Neutrophil (primary cell): ENCODE measurements around the gene CACNA1E.

Experiments used
- H3K27ac ChIP-seq: fragments of 200-600 bp; sonication (generic); 2 replicates; pipeline ENCODE4 v1.5.1; 2016; ENCODE audit warnings: mild to moderate bottlenecking, moderate library complexity
- H3K27me3 ChIP-seq: fragments of 200-600 bp; sonication (generic); 2 replicates; pipeline ENCODE4 v1.6.0; 2016; ENCODE audit warnings: mild to moderate bottlenecking
- H3K36me3 ChIP-seq: fragments of 200-600 bp; sonication (generic); 2 replicates; pipeline ENCODE4 v1.5.1; 2017
- H3K4me1 ChIP-seq, 2 experiments: fragments of 200-600 bp in 1 of 2; sonication (generic) in 1 of 2; 1 replicate in 1 of 2; 2 replicates in 1 of 2; pipeline versions ENCODE4 v1.5.1 to v1.6.1; 2013 to 2016; ENCODE audit warnings: low read depth in 1 of 2, low read length in 1 of 2, mild to moderate bottlenecking in 1 of 2, moderate library complexity in 1 of 2; ENCODE audit not compliant: control insufficient read depth in 1 of 2, insufficient read depth in 1 of 2
- H3K4me3 ChIP-seq, 2 experiments: fragments of 200-600 bp in 1 of 2; sonication (generic) in 1 of 2; 1 replicate in 1 of 2; 2 replicates in 1 of 2; pipeline ENCODE4 v1.5.1; 2013 to 2016; ENCODE audit warnings: low read depth in 1 of 2, low read length in 1 of 2, mild to moderate bottlenecking in 1 of 2, moderate library complexity in 1 of 2
- H3K9me3 ChIP-seq: fragments of 200-600 bp; sonication (generic); 2 replicates; pipeline ENCODE4 v1.5.1; 2016
- TF ChIP-seq, protein P1 (sequence below): fragments of 200-600 bp; sonication (generic); IDR thresholded peaks from 2 replicates; pipeline ENCODE4 v1.5.1; 2016; ENCODE audit warnings: antibody characterized with exemption

CACNA1E gene

DNA sequence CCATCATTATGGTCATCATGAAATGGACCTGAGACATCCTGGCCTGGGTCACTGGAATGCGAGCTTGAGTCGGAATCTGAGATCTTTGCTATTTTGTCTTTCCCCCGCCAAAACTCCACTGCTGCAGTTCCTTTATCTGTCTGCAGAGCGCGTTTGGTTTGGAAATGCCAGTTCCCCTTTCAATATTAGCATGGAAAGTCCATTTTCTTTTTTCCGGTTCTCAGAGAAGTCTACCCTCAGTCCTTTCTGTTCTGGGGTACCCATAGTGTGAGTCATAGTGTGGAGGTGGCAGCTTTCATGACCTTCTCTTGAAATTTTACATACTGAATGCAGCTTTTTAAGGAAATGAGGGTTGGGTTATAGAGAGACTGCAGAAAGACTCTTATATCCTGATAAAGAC, 14.6 kb downstream of the CACNA1E start:
- H3K4me1 ChIP-seq = peaks cover 15 to 16% of the 10 kb centered on the region in 2 experiments
- H3K4me3 ChIP-seq = no peak overlapping the region
- H3K9me3 ChIP-seq = no peaks in the 10 kb centered on the region
- H3K27ac ChIP-seq = no peak overlapping the region
- H3K27me3 ChIP-seq = no peaks in the 10 kb centered on the region
- TF ChIP-seq, protein P1, sequence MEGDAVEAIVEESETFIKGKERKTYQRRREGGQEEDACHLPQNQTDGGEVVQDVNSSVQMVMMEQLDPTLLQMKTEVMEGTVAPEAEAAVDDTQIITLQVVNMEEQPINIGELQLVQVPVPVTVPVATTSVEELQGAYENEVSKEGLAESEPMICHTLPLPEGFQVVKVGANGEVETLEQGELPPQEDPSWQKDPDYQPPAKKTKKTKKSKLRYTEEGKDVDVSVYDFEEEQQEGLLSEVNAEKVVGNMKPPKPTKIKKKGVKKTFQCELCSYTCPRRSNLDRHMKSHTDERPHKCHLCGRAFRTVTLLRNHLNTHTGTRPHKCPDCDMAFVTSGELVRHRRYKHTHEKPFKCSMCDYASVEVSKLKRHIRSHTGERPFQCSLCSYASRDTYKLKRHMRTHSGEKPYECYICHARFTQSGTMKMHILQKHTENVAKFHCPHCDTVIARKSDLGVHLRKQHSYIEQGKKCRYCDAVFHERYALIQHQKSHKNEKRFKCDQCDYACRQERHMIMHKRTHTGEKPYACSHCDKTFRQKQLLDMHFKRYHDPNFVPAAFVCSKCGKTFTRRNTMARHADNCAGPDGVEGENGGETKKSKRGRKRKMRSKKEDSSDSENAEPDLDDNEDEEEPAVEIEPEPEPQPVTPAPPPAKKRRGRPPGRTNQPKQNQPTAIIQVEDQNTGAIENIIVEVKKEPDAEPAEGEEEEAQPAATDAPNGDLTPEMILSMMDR = no peak
- H3K36me3 ChIP-seq = no peaks in the 10 kb centered on the region

- Histone ChIP-seq H3K27me3 (no peaks in the 10 kb centered on the region), H3K36me3 (no peaks in the 10 kb centered on the region), H3K4me1 (peaks cover 34 to 36% of the 10 kb centered on the region in 2 experiments), H3K4me3 (no peak overlapping the region), H3K9me3 (no peaks in the 10 kb centered on the region), H3K27ac (no peak overlapping the region)
- TF ChIP-seq, protein P1 = no peak
Observed at GRCh38 chr1:181499825-181500224, 16.5 kb downstream of the CACNA1E start.

- Histone ChIP-seq H3K27ac (no peak overlapping the region), H3K27me3 (no peaks in the 10 kb centered on the region), H3K9me3 (no peaks in the 10 kb centered on the region), H3K4me1 (peaks cover 38 to 44% of the 10 kb centered on the region in 2 experiments), H3K4me3 (no peak overlapping the region), H3K36me3 (no peaks in the 10 kb centered on the region)
- TF ChIP-seq, protein P1 = no peak
Observed at GRCh38 chr1:181500636-181501035, 17.3 kb downstream of the CACNA1E start.

DNA sequence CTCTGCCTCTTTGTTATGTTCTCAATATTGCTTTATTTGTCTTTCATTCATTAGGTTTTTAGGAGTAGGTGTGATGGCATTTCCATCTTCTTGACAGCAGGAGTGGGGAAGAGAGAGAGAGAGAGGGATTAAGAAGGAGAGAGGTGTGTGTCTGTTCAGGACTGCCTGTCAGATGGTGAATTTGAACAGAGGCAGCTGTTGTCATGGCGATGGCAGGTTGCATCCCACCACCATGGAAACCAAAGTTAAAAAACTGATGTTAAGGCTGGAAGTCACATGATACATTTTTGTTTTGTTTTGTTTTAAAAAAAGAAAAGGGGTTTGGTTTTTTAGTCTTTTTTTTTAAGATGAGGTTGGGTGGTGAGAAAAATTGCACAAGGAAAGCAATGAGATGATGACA, 18.3 kb downstream of the CACNA1E start:
- peak overlapping the region; percentile 93 for H3K27ac ChIP-seq
- TF ChIP-seq, protein P1 = no peak
- H3K4me3 ChIP-seq = no peak overlapping the region
- no peaks in the 10 kb centered on the region for H3K9me3 ChIP-seq
- no peaks in the 10 kb centered on the region for H3K36me3 ChIP-seq
- H3K27me3 ChIP-seq = no peaks in the 10 kb centered on the region
- peaks cover 47 to 54% of the 10 kb centered on the region in 2 experiments for H3K4me1 ChIP-seq

DNA sequence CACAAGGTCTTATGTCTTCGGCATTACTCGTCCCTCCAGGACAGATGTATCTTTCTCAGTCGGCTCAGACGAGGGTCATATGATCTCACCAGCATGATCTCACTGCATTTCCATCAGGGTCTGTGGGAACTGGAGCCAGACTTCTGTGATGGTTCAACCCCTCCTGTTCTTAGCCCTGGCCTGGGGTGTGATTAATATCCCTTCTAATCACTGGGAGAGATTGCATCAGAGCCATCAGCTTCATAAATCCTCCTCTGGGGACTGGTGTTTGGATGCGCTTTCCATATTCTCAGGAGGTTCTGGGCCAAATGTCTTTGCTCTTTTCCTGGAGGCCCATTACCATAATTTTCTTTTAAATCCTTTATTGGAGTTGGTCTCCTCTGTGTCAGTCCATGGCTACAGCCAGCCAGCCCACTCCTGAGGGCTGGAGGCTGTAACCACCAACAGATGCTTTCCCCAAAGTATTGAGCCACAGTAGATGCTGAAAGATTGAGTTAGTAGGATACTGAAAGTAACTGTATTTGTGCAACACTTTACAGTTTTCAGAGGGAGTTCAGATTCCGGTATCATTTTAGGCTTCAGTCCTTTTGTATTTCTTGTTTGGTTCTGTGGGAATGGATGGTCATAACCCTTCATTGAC, 20.0 kb downstream of the CACNA1E start:
- TF ChIP-seq, protein P1 = no peak
- Histone ChIP-seq H3K4me1 (peaks cover 59 to 67% of the 10 kb centered on the region in 2 experiments), H3K4me3 (peak overlapping the region; percentile 59 to 69), H3K36me3 (no peaks in the 10 kb centered on the region), H3K27ac (peak overlapping the region; percentile 93), H3K9me3 (no peaks in the 10 kb centered on the region), H3K27me3 (no peaks in the 10 kb centered on the region)
